Left ventricle myocardium inferior (tissue), 1 donor: ENCODE measurements around the gene MTERF4. TPM values are rescaled to one million over a fixed set of nuclear protein-coding genes. Genes with fewer than 3 reads are reported as not detected.

Experiments used
- DNase-seq: peaks from one replicate; pipeline ENCODE4 v3.0.0-alpha.2; 2020
- H3K27ac ChIP-seq: fragments of 200-600 bp; replicated peaks from 2 replicates; pipeline ENCODE4 v1.8.0; 2021
- H3K27me3 ChIP-seq: fragments of 200-600 bp; 2 replicates; pipeline ENCODE4 v1.8.0; 2021; ENCODE audit warnings: low read depth
- H3K36me3 ChIP-seq: fragments of 200-600 bp; 2 replicates; pipeline ENCODE4 v1.8.0; 2021
- H3K4me1 ChIP-seq: fragments of 200-600 bp; 2 replicates; pipeline ENCODE4 v1.8.0; 2021
- H3K4me3 ChIP-seq: fragments of 200-600 bp; 2 replicates; pipeline ENCODE4 v1.8.0; 2021; ENCODE audit warnings: mild to moderate bottlenecking, moderate library complexity
- H3K9me3 ChIP-seq: fragments of 200-600 bp; replicated peaks from 2 replicates; pipeline ENCODE4 v1.8.0; 2021
- intact Hi-C: fragments of 100-400 bp; cut with micrococcal nuclease; formaldehyde crosslinking; loops from one replicate; pipeline ENCODE4 v1.11.0; 2022
- total RNA-seq: library from RNA; stranded (reverse); fragmentation: NEBNext Ultra II Directional; extraction: Animal tissue kit (Norgen Biotek cat#: 25700); gene quantifications from one replicate; pipeline ENCODE4 v1.2.1, GENCODE V29; 2021
- TF ChIP-seq, protein P1 (sequence below): fragments of 200-600 bp; IDR thresholded peaks from 2 replicates; pipeline ENCODE4 v1.8.0; 2021; ENCODE audit warnings: antibody characterized with exemption, mild to moderate bottlenecking, borderline replicate concordance
- donor health status: DM: no; HTN: yes; CAD: no; lungs with severe emphysema.

MTERF4 gene
- total RNA-seq, 1 donor from 2014 or later = 19.5 TPM

DNA sequence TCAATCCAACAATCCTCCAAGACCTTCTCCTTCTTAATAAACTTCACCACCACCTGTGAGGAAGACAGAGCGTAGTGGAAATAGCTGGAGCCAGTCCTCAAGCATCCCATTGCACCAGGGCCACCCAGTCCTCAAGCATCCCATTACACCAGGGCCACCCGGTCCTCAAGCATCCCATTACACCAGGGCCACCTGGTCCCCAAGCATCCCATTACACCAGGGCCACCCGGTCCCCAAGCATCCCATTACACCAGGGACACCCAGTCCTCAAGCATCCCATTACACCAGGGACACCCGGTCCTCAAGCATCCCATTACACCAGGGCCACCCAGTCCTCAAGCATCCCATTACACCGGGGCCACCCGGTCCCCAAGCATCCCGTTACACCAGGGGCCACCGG, 13.3 kb upstream of the MTERF4 start:
- H3K4me1 ChIP-seq = no peaks in the 10 kb centered on the region
- no peak overlapping the region for H3K27ac ChIP-seq
- no peak for DNase-seq
- intact Hi-C loops = no loop called here
- H3K36me3 ChIP-seq = no peaks in the 10 kb centered on the region
- H3K27me3 ChIP-seq = no peaks in the 10 kb centered on the region
- TF ChIP-seq, protein P1, sequence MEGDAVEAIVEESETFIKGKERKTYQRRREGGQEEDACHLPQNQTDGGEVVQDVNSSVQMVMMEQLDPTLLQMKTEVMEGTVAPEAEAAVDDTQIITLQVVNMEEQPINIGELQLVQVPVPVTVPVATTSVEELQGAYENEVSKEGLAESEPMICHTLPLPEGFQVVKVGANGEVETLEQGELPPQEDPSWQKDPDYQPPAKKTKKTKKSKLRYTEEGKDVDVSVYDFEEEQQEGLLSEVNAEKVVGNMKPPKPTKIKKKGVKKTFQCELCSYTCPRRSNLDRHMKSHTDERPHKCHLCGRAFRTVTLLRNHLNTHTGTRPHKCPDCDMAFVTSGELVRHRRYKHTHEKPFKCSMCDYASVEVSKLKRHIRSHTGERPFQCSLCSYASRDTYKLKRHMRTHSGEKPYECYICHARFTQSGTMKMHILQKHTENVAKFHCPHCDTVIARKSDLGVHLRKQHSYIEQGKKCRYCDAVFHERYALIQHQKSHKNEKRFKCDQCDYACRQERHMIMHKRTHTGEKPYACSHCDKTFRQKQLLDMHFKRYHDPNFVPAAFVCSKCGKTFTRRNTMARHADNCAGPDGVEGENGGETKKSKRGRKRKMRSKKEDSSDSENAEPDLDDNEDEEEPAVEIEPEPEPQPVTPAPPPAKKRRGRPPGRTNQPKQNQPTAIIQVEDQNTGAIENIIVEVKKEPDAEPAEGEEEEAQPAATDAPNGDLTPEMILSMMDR = no peak
- H3K4me3 ChIP-seq = no peak overlapping the region
- H3K9me3 ChIP-seq = no peaks in the 10 kb centered on the region

DNA sequence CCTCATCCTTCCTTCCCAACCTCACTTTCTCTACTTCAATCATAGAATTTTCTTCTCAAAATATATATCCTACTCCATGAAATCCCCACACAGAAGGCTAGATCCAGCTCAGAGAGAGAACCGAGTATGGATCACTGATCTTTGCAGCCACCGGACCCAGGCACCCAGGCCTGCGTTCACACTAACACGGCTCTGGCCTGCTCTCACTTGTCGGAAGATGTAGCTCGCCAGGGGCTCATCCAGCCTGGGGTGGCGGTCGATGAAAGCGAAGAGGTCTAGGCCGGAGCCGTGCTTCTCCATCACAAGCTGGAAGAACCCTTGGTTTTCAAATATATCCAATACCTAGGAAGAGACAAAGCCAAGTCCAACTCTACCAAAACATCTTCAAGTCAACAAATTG, 12.7 kb upstream of the MTERF4 start:
- no peak for DNase-seq
- intact Hi-C loops = no loop called here
- Histone ChIP-seq H3K9me3 (no peaks in the 10 kb centered on the region), H3K4me3 (no peak overlapping the region), H3K36me3 (no peaks in the 10 kb centered on the region), H3K4me1 (no peaks in the 10 kb centered on the region), H3K27me3 (no peaks in the 10 kb centered on the region), H3K27ac (no peak overlapping the region)
- TF ChIP-seq, protein P1 = no peak

DNA sequence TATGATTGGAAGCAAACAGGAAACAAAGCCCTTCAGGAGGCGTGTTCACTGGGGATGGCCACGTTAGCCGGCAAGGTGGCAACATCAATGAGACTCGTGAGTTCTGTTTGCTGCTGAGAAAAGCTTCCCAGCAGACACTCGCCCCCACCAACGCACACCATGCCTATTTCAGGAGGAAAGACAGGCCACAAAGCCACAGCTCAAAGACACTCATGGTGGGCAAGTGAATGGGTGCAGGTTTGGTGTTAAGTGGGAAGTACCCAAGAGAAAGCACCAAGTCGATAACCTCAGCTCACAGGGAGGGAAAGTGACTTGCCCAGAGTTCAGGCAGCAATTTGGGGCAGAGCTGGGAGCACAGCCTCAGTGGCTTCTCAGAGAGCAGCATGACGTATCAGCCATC, 10.5 kb upstream of the MTERF4 start:
- no peak for DNase-seq
- Histone ChIP-seq H3K27me3 (no peaks in the 10 kb centered on the region), H3K36me3 (no peaks in the 10 kb centered on the region), H3K4me1 (no peaks in the 10 kb centered on the region), H3K27ac (no peak overlapping the region), H3K4me3 (no peak overlapping the region), H3K9me3 (no peaks in the 10 kb centered on the region)
- intact Hi-C loops = no loop called here
- TF ChIP-seq, protein P1 = no peak

DNA sequence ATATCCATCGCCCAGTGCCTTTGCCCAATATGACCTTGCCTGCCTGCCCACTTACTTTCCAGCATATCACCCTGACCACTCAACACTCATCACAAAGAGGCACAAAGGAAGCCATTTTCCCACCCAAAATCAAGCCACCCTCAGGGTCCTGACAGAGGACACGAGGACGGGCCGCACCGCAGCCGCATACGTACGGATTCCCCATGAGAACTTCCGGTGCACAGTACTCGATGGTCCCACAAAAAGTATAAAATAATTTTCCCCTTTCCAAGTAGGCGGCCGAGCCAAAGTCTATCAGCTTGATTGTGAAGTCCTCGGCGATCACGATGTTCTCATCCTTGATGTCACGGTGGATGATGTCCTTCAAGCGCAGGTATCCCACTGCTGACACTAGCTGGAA, 10.0 kb upstream of the MTERF4 start:
- no peaks in the 10 kb centered on the region for H3K9me3 ChIP-seq
- H3K27ac ChIP-seq = no peak overlapping the region
- H3K36me3 ChIP-seq = no peaks in the 10 kb centered on the region
- intact Hi-C loops = no loop called here
- TF ChIP-seq, protein P1 = no peak
- no peak overlapping the region for H3K4me3 ChIP-seq
- no peaks in the 10 kb centered on the region for H3K4me1 ChIP-seq
- no peaks in the 10 kb centered on the region for H3K27me3 ChIP-seq
- DNase-seq = no peak

DNA sequence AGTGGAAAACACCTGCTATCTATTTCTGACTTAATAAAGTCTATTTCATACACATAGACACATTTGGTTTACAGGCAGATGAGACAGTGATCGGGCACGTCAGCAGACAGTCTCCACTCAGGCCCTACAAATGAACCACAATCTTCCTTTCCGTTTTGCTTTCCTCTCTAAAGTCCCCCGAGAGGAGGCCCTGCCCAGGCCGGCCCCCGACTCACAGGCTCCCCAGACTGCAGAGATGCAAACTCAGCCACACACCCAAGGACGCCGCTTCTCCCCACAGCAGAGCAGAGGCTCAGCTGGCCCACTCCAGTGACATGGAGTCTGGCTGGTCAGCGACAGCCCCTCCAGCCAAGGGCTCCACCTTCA, 9.3 kb upstream of the MTERF4 start:
- intact Hi-C loops = no loop called here
- no peaks in the 10 kb centered on the region for H3K4me1 ChIP-seq
- no peak overlapping the region for H3K4me3 ChIP-seq
- no peak for DNase-seq
- no peaks in the 10 kb centered on the region for H3K27me3 ChIP-seq
- no peaks in the 10 kb centered on the region for H3K9me3 ChIP-seq
- no peak overlapping the region for H3K27ac ChIP-seq
- TF ChIP-seq, protein P1 = no peak
- no peaks in the 10 kb centered on the region for H3K36me3 ChIP-seq
